Peyer's patch (tissue), 4 donors: Measurements from ENCODE around the gene P2RX6. TPM values are rescaled to one million over a fixed set of nuclear protein-coding genes. Genes with fewer than 3 reads are reported as not detected.

ENCODE experiments used
- DNase-seq, 3 donors: peaks; one replicate each; pipeline ENCODE4 v3.0.0-alpha.2; 2017 to 2019
- H3K27ac ChIP-seq, 4 donors: fragments of 200-600 bp; sonication (generic); one replicate each; pipeline ENCODE4 v1.5.1; 2016 to 2019
- H3K27me3 ChIP-seq, 2 donors: fragments of 200-600 bp; sonication (generic); one replicate each; pipeline ENCODE4 v1.5.1; 2019
- H3K36me3 ChIP-seq, 3 donors: fragments of 200-600 bp; sonication (generic); one replicate each; pipeline ENCODE4 v1.5.1; 2016 to 2019
- H3K4me1 ChIP-seq, 4 donors: fragments of 200-600 bp; sonication (generic); one replicate each; pipeline ENCODE4 v1.5.1; 2016 to 2019
- H3K4me3 ChIP-seq, 4 donors: fragments of 200-600 bp; sonication (generic); 1 replicate in 3 of 4; 2 replicates in 1 of 4; pipeline ENCODE4 v1.5.1; 2016 to 2019; ENCODE audit warnings: mild to moderate bottlenecking in 1 of 4
- H3K9me3 ChIP-seq, 4 donors: fragments of 200-600 bp; sonication (generic); one replicate each; pipeline ENCODE4 v1.5.1; 2016 to 2019; ENCODE audit warnings: mild to moderate bottlenecking in 1 of 4
- POLR2A ChIP-seq, 2 donors: fragments of 450-650 bp; IDR thresholded peaks; one replicate each; pipeline ENCODE4 v1.5.1; 2017; ENCODE audit warnings: antibody characterized with exemption in 2 of 2, mild to moderate bottlenecking in 2 of 2, moderate library complexity in 2 of 2
- small RNA-seq, 2 donors: library from RNA; depleted of rRNA; stranded (forward); fragments of <200 nt; gene quantifications; one replicate each; pipeline ENCODE3, GENCODE V24; 2016
- total RNA-seq, 4 donors: library from RNA; depleted of rRNA; stranded (reverse); fragments of >200 nt; gene quantifications; one replicate each; pipeline ENCODE4 v1.1.0, GENCODE V29; 2016
- TF ChIP-seq, protein P1 (sequence below), 6 experiments: fragments of 450-650 bp in 4 of 6; fragments of 200-600 bp in 2 of 6; sonication (generic) in 1 of 6; IDR thresholded peaks; one replicate each; pipeline ENCODE4 v1.5.1; 2017 to 2019; ENCODE audit warnings: antibody characterized with exemption in 6 of 6, mild to moderate bottlenecking in 3 of 6, moderate library complexity in 1 of 6

The P2RX6 gene
- total RNA-seq, 4 donors from 2014 or later = 1.7 to 2.0 TPM; not detected in 2

DNA sequence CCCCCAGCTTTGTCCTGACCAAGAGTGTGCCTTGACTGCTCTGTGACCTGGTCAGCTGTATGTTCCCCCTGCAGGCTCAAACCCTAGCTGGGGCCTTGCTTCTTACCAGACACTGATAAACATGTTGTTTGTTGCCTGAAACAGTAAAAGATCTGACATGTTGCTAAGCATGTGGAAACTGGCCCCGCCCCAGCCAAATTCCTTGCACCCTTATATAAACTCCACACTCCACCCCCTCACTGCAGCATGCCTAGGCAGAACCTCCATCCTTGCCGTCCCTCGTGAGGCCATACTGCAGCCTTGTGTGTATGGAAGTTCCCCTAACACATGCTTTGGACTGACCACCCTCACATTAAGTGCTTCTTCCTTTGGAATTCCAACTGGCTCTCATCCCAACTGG is 58.1 kb downstream of the P2RX6 start:
- Histone ChIP-seq H3K27me3 (no peaks in the 10 kb centered on the region), H3K4me1 (no peaks in the 10 kb centered on the region), H3K9me3 (no peaks in the 10 kb centered on the region), H3K27ac (no peak overlapping the region), H3K4me3 (no peak overlapping the region), H3K36me3 (no peaks in the 10 kb centered on the region)
- no peak for TF ChIP-seq POLR2A (IDR thresholded peaks at IDR 0.05)
- TF ChIP-seq, protein P1, sequence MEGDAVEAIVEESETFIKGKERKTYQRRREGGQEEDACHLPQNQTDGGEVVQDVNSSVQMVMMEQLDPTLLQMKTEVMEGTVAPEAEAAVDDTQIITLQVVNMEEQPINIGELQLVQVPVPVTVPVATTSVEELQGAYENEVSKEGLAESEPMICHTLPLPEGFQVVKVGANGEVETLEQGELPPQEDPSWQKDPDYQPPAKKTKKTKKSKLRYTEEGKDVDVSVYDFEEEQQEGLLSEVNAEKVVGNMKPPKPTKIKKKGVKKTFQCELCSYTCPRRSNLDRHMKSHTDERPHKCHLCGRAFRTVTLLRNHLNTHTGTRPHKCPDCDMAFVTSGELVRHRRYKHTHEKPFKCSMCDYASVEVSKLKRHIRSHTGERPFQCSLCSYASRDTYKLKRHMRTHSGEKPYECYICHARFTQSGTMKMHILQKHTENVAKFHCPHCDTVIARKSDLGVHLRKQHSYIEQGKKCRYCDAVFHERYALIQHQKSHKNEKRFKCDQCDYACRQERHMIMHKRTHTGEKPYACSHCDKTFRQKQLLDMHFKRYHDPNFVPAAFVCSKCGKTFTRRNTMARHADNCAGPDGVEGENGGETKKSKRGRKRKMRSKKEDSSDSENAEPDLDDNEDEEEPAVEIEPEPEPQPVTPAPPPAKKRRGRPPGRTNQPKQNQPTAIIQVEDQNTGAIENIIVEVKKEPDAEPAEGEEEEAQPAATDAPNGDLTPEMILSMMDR (IDR thresholded peaks at IDR 0.05) = no peak
- peak in 1 of 3 donors; percentile 17 for DNase-seq

DNA sequence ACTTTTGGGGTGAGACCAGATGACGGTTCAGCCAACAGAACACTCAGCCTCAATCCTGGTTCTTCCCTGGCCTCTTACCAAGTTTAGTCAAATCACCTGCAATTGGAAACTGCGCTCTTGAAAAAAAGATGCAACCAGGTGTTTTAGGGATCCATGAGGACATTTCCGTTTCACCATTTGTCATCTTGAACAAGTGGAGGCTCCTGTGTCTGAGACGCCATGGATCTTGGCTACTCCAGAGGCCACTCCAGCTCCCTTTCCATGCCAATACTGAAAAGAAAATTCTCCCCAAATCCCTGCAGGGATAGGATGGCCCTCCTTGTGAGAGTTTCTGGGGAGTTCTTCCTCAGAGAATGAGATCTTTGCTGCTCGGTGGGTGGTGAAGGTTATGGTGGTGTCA is 58.5 kb downstream of the P2RX6 start:
- no peaks in the 10 kb centered on the region for H3K4me1 ChIP-seq
- TF ChIP-seq POLR2A (IDR thresholded peaks at IDR 0.05) = no peak
- TF ChIP-seq, protein P1 (IDR thresholded peaks at IDR 0.05) = no peak
- H3K27ac ChIP-seq = no peak overlapping the region
- no peaks in the 10 kb centered on the region for H3K36me3 ChIP-seq
- H3K4me3 ChIP-seq = no peak overlapping the region
- H3K27me3 ChIP-seq = no peaks in the 10 kb centered on the region
- peak in 1 of 3 donors; percentile 8 for DNase-seq
- H3K9me3 ChIP-seq = no peaks in the 10 kb centered on the region

DNA sequence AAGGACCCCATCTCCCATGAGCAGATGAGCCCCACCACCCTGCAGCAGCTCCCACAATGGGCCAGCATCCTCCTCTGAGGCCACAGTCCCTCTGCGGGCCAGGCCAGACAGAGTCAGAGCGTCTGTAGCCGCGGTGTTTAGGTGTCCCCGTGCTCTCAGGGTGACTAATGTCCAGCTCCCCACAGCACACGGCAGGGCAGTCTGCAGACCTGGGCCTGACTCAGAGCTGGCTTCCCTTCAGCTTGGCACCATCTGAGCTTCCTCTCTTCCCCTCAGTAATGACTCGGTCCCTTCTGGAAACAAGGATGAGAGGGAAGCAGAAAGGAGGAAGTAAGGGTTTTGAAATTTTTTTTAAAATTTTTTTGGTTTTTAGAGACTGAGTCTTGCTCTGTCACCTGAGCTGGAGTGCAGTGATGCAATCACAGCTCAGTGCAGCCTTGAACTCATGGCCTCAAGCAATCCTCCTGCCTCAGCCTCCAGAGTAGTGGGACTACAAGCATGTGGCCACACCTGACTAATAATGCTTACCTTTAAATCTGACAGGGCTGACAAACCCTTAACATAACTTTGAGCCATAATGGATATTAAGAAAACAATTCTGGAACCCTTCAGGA is 59.2 kb downstream of the P2RX6 start:
- peak in 1 of 3 donors; percentile 35 for DNase-seq
- H3K27me3 ChIP-seq = no peaks in the 10 kb centered on the region
- no peak for TF ChIP-seq POLR2A (IDR thresholded peaks at IDR 0.05)
- TF ChIP-seq, protein P1 (IDR thresholded peaks at IDR 0.05) = no peak
- H3K9me3 ChIP-seq = no peaks in the 10 kb centered on the region
- H3K4me1 ChIP-seq = no peaks in the 10 kb centered on the region
- no peaks in the 10 kb centered on the region for H3K36me3 ChIP-seq
- H3K27ac ChIP-seq = no peak overlapping the region
- no peak overlapping the region for H3K4me3 ChIP-seq

- Histone ChIP-seq H3K36me3 (no peaks in the 10 kb centered on the region), H3K4me1 (no peaks in the 10 kb centered on the region), H3K9me3 (no peaks in the 10 kb centered on the region), H3K4me3 (no peak overlapping the region), H3K27me3 (no peaks in the 10 kb centered on the region), H3K27ac (no peak overlapping the region)
- peak in 1 of 3 donors; percentile 37 for DNase-seq
- TF ChIP-seq POLR2A (IDR thresholded peaks at IDR 0.05) = no peak
- TF ChIP-seq, protein P1 (IDR thresholded peaks at IDR 0.05) = no peak
These were observed 60.7 kb downstream of the P2RX6 start for GRCh38 chr22:21075516-21076138.

GRCh38 chr22:21076912-21077625 is 62.1 kb downstream of the P2RX6 start:
- H3K9me3 ChIP-seq = no peaks in the 10 kb centered on the region
- H3K27me3 ChIP-seq = no peaks in the 10 kb centered on the region
- TF ChIP-seq, protein P1 (IDR thresholded peaks at IDR 0.05) = no peak
- no peak for TF ChIP-seq POLR2A (IDR thresholded peaks at IDR 0.05)
- no peak overlapping the region for H3K27ac ChIP-seq
- peak in 1 of 3 donors; percentile 25 for DNase-seq
- H3K4me3 ChIP-seq = no peak overlapping the region
- H3K36me3 ChIP-seq = no peaks in the 10 kb centered on the region
- H3K4me1 ChIP-seq = no peaks in the 10 kb centered on the region

Small RNA genes lying within 50 kb of the gene (small RNA-seq; reads per million reads assigned to genes)
- 0 reads per million in 2 donors for gene MIR649

Other genes starting within 250 kb of the P2RX6 start
- not detected for gene SERPIND1, start 241.1 kb upstream of the P2RX6 start, total RNA-seq
- gene PI4KA, start 156.4 kb upstream of the P2RX6 start, total RNA-seq = 100 to 1,000 TPM in 3 of 4 donors, 10 to 100 TPM in 1; 99.7 to 184 (median 161) TPM
- gene SNAP29, start 156.2 kb upstream of the P2RX6 start, total RNA-seq = 10 to 100 TPM; 13.2 to 21.5 (median 18.3) TPM
- 10 to 100 TPM; 39.6 to 58.8 (median 58.2) TPM for gene CRKL, start 97.8 kb upstream of the P2RX6 start, total RNA-seq
- 10 to 100 TPM in 3 of 4 donors, 1 to 10 TPM in 1; 9.5 to 21.9 (median 11.7) TPM for gene AIFM3, start 47.9 kb upstream of the P2RX6 start, total RNA-seq
- 100 to 1,000 TPM in 1 of 4 donors, 10 to 100 TPM in 3; 65.5 to 144 (median 88.5) TPM for gene LZTR1, start 32.9 kb upstream of the P2RX6 start, total RNA-seq
- gene THAP7, start 13.0 kb upstream of the P2RX6 start, total RNA-seq = 10 to 100 TPM; 19.8 to 54.7 (median 29.5) TPM
- gene SLC7A4, start 17.4 kb downstream of the P2RX6 start, total RNA-seq = 1 to 10 TPM in 3 of 4 donors, under 1 TPM in 1; 0.40 to 3.7 (median 2.2) TPM
- not detected for gene LRRC74B, start 30.8 kb downstream of the P2RX6 start, total RNA-seq